IPS-18c (cell line): ENCODE results near the gene CSMD2.

ENCODE experiments used
- H3K4me3 ChIP-seq: 2 replicates; pipeline ENCODE4 v1.7.0; 2013; ENCODE audit warnings: low read depth, mild to moderate bottlenecking, low read length, moderate library complexity; ENCODE audit not compliant: insufficient read depth
- H3K9me3 ChIP-seq: one replicate; pipeline ENCODE4 v1.6.1; 2013; ENCODE audit warnings: mild to moderate bottlenecking, low read length, moderate library complexity; ENCODE audit not compliant: control insufficient read depth, insufficient read depth

Gene CSMD2

DNA sequence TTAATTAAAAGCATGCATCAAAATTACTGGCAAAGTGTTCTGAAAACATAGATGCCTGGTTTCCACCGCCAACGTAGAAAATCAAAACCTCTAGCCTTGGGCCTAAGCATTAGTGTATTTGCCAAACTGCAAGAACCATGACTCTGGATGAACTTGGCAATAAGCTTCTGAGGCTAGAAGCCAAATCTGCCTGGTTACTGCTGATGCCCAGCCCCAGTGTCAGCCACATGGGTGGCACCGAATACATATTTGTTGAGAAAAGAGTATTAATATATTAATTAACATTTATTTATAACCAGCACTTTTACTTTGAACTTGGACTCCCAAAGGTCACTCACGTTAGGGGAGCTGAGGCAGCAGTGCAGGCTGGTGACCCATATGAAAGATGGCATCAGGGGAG, 441.8 kb downstream of the CSMD2 start:
- no peaks in the 10 kb centered on the region for H3K9me3 ChIP-seq
- H3K4me3 ChIP-seq = no peak overlapping the region

DNA sequence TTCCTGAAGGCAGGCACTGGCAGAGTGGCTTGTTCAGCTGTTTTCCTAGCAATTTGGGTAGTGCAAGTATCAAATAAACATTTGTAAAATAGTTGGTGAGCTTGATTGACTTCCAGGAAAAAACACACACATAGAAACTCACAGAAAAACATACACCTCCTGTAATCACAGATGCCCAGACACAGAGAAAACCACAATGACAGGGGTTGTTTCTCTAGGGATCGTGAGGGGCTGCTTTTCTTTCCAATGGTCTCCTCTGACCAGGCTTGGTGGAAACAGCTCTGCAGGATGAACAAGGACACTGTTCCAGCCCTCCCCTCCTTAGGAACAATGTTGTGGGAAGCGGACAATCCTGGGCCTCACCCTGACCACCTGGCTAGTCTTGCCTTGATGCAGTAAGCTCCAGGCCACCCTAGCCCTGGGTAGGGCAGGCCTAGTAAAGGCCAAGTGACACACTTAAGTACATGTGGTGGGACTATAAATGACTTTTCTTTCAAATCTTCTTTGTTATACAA, 443.7 kb downstream of the CSMD2 start:
- Histone ChIP-seq H3K9me3 (no peaks in the 10 kb centered on the region), H3K4me3 (no peak overlapping the region)

DNA sequence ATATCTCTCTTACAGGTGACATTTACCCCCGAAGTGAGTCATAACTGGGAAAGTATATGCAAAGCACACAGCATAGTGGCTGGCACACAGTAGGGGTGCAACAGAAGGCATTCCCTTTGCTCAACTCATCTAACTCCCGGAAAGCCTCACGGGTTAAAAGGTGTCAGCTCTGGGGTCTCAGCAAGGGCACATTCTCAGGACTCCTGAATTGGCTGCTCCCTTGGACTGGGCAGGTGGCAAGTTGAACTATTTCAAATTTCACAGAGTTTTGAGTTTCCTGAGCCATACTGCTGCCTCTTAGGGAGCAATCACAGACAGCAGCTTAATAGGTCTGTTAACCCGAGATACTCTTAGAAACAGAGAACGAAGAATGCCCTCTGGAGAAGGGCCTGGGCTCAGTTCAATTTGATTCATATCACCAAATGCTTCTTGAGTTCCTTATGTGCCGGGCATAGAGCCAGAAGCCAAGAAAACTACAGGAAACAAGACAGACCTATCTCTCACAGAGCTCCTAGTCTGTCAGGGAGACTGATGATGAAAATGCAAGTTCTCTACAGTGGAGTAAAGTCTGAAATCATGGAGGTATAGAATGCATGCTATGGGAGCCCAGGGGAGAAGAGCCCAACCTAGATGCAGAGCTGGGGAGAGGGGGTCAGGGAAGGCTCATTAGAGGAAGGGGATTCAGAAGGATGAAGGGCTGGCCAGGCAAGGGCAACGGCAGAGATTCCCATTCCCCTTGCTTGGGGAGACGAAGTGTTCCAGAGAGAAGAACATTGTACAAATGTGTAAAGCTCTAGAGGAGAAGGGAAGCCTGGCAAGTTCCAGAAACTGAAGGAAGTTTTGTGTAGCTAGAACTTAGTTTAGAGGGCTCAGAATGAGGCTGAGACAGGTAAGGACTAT, 445.0 kb downstream of the CSMD2 start:
- H3K9me3 ChIP-seq = no peaks in the 10 kb centered on the region
- H3K4me3 ChIP-seq = no peak overlapping the region

DNA sequence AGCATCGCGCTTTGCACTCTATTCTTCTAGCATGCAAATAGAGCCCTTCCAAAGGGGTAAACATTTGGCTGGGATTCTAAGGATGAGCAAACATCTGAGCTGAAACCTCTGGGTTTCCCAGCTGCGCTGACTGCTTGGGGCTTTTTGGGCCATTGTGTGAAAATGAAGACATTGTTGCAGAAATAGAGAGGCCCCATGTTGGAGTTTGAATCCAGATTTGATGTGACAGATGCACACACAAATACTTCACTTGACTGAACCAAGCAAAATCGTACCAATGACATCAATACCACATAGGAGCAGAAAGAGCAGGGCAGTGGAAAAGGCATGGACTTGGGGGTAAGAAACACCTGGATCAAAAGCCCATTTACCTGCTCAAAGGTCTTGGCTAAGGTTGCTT, 445.7 kb downstream of the CSMD2 start:
- no peak overlapping the region for H3K4me3 ChIP-seq
- H3K9me3 ChIP-seq = no peaks in the 10 kb centered on the region

DNA sequence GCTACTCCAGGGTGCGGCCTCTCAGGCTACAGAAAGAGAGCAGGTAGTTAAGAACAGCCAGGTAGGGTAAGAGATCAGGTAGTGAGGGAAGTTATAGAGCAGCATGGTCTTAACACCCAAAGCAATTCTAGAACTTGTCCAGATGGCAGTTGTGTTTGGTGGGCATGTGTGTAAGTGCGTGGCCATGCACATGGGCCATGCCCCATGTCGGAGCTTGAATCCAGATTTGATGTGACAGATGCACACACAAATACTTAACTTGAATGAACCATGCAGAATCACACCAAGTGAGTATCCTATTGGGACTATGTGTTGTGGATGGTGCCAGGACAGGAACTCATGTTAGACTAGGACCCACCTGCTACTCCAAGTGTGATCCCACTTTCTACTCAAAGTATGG, 446.8 kb downstream of the CSMD2 start:
- Histone ChIP-seq H3K9me3 (no peaks in the 10 kb centered on the region), H3K4me3 (no peak overlapping the region)

DNA sequence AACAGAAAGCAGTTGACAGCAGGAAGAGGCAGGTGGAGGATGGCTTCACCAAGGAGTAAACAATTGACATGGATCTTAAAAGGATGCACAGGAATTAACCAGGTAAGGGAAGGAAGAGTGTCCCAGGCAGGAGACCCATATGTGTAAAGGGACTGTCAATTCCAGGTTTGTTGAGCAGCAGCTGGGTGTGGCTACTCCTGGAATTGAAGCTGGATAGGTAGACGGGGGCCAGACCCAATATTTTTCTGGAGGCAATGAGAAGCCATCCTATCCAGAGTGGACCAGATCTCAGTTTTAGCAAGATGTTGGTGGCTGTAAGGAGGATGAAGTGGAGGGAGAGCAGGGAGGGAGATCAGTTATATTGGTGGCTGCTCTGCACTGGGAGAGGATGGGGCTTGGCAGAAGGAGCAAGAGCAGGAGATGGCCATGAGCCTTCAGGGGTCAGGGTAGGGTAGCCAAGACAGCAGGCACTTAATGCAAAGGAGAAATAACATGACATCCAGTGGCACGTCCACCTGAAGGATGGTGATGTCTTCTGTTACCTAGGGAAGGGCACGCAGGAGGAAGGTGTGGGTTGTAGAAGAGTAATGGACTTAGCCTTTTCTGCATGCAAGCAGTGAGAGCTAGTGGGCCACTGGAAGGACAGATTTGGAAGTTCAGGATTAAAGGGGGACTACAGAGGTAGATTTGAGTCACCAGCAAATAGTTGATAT, 447.9 kb downstream of the CSMD2 start:
- Histone ChIP-seq H3K9me3 (no peaks in the 10 kb centered on the region), H3K4me3 (no peak overlapping the region)

DNA sequence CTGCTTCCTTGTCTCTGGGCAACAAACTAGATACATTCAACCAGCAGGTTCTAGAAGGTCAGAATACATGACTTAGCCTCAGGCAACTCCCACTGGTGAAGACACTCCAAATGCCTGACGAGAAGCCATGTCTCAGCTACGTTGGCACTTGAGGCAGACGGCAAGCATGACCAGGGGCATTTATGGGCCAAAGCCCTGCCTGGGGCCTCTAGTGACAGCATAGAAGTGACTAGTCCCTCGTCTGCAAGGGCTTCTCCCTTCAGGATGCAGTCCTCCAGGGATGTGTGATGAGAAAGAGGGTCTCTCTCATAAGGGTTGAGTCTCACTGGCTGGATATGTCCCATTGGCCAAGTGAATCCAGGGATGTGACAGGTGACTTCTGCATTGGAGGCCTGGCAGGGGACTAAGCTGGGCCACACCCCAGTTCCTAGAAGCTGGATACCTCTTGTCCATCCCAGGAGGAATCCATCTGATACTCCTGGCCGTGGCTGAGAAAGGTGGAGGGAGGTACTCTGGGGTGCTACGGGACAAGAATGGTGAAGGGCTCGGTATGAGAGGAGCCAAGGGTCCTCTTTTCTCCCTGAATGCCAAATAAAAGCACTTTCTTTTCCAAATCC, 449.7 kb downstream of the CSMD2 start:
- H3K4me3 ChIP-seq = no peak overlapping the region
- H3K9me3 ChIP-seq = no peaks in the 10 kb centered on the region

DNA sequence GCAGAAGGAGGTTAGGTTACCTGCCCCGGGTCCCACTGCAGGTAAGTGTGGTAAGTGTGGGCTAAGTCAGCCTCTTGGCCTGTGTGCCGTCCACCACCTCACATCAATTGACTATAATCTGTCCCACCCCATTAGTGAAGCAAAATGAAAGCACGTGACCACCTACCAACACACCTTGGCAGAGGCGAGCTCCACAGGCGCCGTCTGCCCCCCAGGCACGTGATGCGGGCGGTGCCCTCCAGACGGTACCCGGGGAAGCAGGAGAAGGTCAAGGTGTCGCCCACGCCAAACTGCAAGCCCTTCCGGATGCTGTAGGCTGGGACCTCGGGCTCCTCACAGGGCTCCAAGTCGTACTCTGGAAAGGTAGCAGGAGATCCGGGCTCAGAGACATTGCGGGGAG, 450.6 kb downstream of the CSMD2 start:
- H3K4me3 ChIP-seq = no peak overlapping the region
- no peaks in the 10 kb centered on the region for H3K9me3 ChIP-seq

DNA sequence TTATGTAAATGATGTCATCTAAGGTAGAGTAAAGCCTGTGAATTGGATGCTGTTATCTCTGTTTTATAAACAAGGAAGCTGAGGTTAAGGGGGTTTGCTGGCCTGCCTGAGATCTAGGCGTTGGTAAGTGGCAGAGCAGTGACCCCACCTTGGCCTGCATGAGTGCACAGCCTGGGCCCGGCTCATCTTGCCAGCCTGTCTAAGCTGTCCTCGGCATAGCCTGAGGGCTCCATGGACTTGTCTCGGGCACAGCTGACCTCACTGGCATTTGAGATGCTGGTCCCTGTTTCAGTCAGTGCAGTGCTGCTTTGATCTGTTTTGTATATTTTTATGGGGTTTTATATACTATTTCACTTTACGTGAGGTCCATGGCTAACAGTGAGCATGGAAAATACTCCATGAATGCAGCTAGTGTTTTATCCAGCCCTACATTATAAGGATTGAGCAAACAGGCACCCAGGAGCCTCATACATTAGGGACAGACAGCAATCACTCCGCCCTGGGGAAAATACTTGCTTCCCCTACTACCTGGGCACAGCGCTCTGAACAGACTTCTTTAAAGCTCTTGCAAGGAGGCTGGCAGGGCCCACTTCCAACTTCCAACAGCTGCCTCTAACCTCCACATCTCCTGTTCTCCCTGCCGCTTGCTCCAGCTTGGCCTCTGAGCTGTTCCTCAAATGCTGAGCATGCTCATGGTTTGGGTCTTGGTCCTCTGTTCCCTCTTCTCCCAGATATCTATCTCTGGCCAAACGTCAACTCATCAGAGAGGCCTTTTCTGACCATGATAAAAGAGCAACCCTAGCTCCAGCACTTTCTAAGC, 451.8 kb downstream of the CSMD2 start:
- H3K4me3 ChIP-seq = no peak overlapping the region
- H3K9me3 ChIP-seq = no peaks in the 10 kb centered on the region

DNA sequence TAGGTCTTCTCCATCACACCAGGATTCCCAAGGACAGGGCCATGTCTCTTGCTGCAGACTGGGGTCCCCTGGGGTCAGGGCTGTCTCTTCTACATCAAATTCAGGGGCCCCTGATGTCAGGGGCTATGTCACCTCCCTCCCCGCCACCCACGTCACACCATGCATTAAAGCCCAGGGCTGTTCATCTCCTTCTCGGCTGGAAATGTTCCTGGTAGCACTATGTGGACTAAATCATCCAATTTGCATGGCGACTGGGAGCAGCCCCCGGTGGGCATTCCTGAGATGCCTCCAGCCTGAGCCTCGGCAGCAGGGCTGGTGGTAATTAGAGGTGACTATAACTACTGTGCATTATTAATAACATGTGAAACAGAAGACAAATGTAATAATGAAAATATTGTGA, 452.8 kb downstream of the CSMD2 start:
- no peaks in the 10 kb centered on the region for H3K9me3 ChIP-seq
- no peak overlapping the region for H3K4me3 ChIP-seq

DNA sequence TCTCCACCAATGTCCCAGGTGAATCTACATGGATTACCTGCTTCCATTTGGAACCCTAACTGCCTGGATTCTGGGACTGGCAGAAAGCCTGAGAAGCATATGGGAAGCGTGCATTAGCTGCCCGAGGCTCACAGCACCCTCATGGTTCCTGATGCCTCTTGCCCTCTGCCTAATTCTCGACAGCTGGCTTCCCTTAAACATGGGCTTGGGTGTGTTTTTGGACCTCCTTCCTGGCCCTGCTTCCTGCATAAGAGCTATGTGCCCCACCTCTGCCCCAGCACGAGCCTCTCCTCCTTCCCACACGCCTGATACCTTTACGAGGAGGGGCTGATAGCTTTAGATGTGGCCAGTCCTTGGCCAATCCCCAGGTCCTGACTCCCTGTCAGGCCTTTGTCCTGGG, 453.5 kb downstream of the CSMD2 start:
- no peaks in the 10 kb centered on the region for H3K9me3 ChIP-seq
- no peak overlapping the region for H3K4me3 ChIP-seq

DNA sequence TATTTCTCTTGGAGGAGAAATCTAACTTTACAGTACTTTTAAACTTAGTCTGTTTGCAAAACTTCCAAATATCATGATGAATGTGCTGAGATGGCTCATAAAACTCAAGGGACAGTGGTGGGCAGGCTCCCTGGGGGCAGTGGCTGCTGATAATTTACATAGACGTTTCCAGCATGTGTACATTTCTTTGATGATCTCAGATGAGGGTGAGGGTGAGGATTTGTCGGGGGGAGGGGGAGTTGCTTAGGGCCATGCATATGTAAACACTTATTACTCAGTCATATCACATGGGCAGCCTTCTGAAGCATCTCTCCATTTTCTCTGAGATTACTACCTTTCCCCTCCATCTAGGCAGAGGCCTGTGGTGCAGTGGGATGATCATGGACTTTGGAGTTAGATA, 454.1 kb downstream of the CSMD2 start:
- H3K9me3 ChIP-seq = no peaks in the 10 kb centered on the region
- H3K4me3 ChIP-seq = no peak overlapping the region

DNA sequence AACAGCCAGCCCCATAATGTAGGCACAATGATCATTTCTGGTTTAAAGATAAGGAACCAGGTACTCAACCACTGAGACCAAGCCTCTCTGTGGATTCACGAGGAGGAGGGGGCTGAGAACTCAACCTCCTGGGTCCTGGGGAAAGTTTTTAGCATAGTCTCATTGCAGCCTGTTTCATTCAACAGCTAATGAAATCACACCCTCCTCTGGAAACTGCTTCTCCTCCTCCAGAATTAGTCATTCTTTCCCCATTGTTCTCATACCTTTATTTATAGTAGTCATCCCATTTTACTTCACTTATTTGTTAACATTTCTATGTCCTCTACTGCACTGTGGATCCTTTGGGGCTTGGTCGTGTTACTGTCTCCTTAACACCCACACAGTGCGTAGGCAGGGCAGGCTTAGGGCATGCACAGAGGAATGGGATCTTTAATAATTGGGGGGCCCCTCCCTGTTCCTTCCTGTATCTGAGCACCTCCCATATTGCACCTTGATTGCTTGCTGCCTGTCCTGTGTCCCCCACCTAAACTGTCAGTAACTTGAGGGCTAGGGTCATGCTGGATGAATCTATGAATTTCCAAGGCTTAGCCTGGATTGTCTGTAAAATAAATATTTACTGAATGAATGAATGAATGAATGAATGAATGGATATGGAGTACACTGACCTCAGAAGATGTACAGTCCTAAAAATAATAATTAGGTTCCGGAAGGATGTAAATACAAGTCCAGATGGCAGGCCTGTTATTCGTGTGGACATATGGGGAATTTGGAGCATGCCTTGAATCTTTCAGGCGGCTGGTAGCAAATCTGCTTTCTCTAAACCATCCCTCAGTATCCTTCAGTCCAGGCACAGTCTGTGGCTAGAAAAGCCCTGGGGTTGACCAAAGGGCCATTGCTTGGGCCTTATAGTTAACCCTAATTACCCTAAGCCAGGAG, 455.0 kb downstream of the CSMD2 start:
- Histone ChIP-seq H3K4me3 (no peak overlapping the region), H3K9me3 (no peaks in the 10 kb centered on the region)

DNA sequence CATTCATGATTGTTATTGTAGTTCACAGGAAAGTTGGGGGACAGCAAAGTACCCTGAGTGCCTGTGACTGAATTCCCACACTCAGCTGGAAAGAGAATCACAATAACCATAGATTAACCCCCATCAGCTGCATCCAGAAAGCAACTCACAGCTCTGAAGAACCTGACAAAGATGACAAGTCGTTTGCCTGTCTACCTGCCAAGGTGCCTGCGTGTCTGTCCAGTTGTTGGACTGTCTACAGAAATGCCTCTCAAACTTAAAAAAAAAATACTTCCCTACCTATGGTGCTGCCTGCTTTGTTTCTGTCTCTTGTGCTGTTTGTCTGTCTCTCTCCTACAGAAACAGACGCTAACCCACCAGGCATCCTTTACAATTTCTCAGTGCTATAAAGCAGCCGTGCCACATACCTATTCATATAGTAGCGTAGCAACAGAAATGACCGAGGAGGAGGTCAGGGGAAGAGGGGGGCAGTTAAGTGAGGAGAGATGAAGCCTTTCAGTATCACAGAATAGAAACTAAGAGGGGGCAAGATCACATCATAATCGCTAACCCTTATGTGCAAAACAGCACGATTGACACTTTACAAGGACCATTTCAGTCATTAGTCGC, 455.8 kb downstream of the CSMD2 start:
- Histone ChIP-seq H3K4me3 (no peak overlapping the region), H3K9me3 (no peaks in the 10 kb centered on the region)

DNA sequence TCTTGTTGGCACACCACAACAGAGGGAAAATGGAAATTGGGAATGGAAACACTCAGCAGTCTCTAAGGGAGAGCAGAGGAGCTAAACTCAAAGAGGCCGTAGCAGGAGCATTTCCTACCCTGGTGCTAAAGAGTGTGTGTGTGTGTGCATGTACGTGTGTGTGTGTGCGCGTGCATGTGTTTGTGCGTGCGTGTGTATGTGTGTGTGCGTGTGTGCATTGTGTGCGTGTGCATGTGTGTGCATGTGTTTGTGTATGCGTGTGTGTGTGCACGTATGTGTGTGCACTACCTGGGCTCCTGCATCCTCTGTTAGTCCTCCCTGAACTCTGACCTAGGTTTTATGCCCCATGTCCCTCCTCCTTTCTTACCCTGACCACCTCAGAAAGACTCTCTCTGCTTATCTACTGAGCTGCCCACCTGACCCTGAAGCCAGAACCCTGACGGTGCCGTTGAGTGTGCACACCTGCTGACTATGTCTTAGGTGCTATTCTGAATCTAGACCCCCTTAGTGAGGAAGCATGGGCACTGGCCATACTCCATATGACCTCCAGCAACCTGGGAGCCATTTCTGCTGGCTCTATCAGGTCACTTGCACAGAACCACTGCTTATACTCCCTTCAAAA, 458.3 kb downstream of the CSMD2 start:
- Histone ChIP-seq H3K9me3 (no peaks in the 10 kb centered on the region), H3K4me3 (no peak overlapping the region)
